ENCODE results near the gene SLC6A18.
"Not testable (repeated sequence)": the region's sequence is repeated elsewhere in the genome, so short reads cannot be mapped to it uniquely, and the experiment has no call there.

SLC6A18 gene

GRCh38 chr5:1222621-1223277, 2.4 kb upstream of the SLC6A18 start:
- H3K4me3 Mint-ChIP-seq = no peak overlapping the region
- H3K36me3 Mint-ChIP-seq (ENCODE audit: low read depth) = no peaks in the 10 kb centered on the region
- H3K4me1 Mint-ChIP-seq (ENCODE audit: low read depth) = peaks cover 3% of the 10 kb centered on the region
- H3K9me3 Mint-ChIP-seq = no peaks in the 10 kb centered on the region
- H3K27me3 Mint-ChIP-seq = no peaks in the 10 kb centered on the region
- DNase-seq = no peak
- no peak overlapping the region for H3K27ac Mint-ChIP-seq

DNA sequence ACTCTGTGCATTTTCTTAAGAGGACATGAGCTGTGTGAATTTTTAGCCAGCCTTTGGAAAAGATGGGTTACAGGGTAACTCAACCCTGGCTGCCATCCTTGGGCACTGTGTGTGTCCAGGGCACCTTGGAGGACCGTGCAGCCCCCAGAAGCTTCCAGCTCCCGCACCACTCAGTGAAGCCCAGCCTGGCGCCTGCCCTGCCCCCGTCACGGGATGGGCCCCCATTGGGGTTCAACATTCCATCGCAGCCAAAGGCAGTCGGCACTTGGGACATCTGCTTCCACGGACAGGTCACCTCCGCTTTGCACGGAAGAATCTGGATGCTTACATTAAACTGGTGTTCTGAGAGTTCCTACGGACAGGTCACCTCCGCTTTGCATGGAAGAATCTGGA, 1.9 kb upstream of the SLC6A18 start:
- Mint-ChIP-seq H3K36me3 (ENCODE audit: low read depth) (no peaks in the 10 kb centered on the region), H3K9me3 (no peaks in the 10 kb centered on the region), H3K27me3 (peaks cover 5% of the 10 kb centered on the region)

DNA sequence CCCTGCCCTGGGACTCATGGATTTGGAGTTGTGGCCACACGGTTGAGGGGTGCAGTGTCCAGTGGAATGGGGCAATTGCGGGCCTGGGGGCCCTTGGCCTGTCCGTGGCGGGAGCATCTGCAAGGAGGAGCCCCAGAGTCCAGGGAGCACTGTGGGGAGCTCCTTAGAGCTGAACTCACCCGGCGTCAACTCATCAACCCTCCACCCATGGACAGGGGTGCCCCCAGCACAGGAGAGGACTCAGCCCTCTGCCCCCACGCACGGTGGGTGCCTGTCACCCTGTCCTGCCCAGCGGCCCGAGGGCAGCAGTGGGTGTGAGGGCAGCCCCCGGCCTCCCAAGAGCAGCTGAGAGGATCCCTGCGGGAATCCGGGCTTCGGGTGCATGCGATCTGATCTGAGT, 550 bp upstream of the SLC6A18 start:
- peaks cover 17% of the 10 kb centered on the region for H3K27me3 Mint-ChIP-seq
- no peak for DNase-seq
- no peak overlapping the region for H3K27ac Mint-ChIP-seq
- peaks cover 8% of the 10 kb centered on the region for H3K4me1 Mint-ChIP-seq (ENCODE audit: low read depth)
- H3K4me3 Mint-ChIP-seq = no peak overlapping the region
- no peaks in the 10 kb centered on the region for H3K36me3 Mint-ChIP-seq (ENCODE audit: low read depth)
- no peaks in the 10 kb centered on the region for H3K9me3 Mint-ChIP-seq

More for the DNA sequence above, 1.9 kb upstream of the SLC6A18 start:
- H3K4me3 Mint-ChIP-seq = no peak overlapping the region
- peaks cover 3% of the 10 kb centered on the region for H3K4me1 Mint-ChIP-seq (ENCODE audit: low read depth)
- no peak for DNase-seq
- no peak overlapping the region for H3K27ac Mint-ChIP-seq

DNA sequence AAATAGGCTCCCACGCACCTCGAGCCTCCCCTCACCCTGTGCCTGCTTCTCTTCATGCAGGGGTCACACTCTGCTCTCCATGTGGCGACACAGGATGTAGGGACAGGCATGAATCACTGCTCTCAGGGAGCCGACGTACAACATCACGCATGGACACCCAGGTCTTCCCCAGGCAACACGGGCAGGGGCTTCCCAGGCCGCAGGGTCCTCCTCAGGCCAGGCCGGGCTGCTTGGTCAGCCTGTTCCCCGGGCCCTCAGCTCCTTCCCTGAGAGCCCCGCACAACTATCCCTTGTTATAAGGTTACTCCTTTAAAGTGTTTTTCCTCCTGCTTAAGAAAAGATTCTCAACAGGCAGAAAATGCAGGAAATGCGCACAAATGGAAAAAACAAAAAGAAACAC, 1.1 kb downstream of the SLC6A18 start:
- Mint-ChIP-seq H3K27me3 (peaks cover 20% of the 10 kb centered on the region), H3K4me1 (ENCODE audit: low read depth) (peaks cover 8% of the 10 kb centered on the region), H3K27ac (no peak overlapping the region), H3K36me3 (ENCODE audit: low read depth) (no peaks in the 10 kb centered on the region), H3K4me3 (no peak overlapping the region), H3K9me3 (no peaks in the 10 kb centered on the region)
- no peak for DNase-seq

- H3K27ac Mint-ChIP-seq = no peak overlapping the region
These were observed 1.8 kb downstream of the SLC6A18 start for GRCh38 chr5:1226839-1227581.

GRCh38 chr5:1227667-1228066, 2.5 kb downstream of the SLC6A18 start:
- no peak for DNase-seq
- Mint-ChIP-seq H3K4me3 (no peak overlapping the region), H3K27ac (no peak overlapping the region), H3K9me3 (no peaks in the 10 kb centered on the region), H3K4me1 (ENCODE audit: low read depth) (peaks cover 8% of the 10 kb centered on the region), H3K27me3 (peaks cover 20% of the 10 kb centered on the region), H3K36me3 (ENCODE audit: low read depth) (no peaks in the 10 kb centered on the region)

More at GRCh38 chr5:1226839-1227581, 1.8 kb downstream of the SLC6A18 start:
- no peak for DNase-seq
- Mint-ChIP-seq H3K4me1 (ENCODE audit: low read depth) (peaks cover 8% of the 10 kb centered on the region), H3K27me3 (peaks cover 20% of the 10 kb centered on the region), H3K36me3 (ENCODE audit: low read depth) (no peaks in the 10 kb centered on the region), H3K9me3 (no peaks in the 10 kb centered on the region), H3K4me3 (no peak overlapping the region)

DNA sequence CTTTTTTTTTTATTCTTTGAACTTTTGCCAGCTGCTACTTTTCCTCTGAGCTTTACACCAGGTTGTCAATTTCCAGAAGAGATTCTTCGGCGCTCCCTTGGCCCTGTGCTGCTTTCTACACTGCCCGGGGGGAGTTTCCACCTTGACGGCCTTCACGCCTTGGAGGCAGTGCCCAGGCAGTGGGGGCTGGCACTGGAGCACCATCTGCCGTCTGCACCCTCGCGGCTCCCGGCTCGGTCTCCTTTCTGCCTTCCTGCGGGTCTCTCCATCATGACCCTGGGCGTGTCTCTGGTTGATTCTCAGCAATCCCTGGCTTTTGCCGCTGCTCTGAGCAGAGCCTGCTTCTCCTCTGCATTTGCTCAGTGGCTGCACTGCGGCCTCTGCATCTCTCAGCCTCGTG, 2.9 kb downstream of the SLC6A18 start:
- Mint-ChIP-seq H3K4me1 (ENCODE audit: low read depth) (peaks cover 8% of the 10 kb centered on the region), H3K9me3 (no peaks in the 10 kb centered on the region), H3K27ac (no peak overlapping the region), H3K4me3 (no peak overlapping the region), H3K27me3 (peaks cover 20% of the 10 kb centered on the region), H3K36me3 (ENCODE audit: low read depth) (no peaks in the 10 kb centered on the region)
- no peak for DNase-seq

DNA sequence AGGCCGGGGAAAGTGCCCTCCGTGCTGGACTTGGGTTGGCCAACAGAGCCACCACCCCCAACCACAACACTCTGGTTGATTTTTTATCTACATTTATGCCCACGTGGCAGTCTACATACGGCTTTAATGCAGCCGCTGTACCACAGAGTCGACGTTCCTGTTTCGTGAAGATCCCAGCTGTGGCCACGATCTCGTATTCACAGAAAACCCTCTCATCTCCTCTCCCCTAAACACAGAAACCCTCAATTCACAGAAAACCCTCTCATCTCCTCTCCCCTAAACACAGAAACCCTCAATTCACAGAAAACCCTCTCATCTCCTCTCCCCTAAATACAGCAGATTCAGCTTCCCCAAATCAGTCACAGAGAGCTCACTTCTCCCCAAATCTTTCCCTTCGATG, 3.8 kb downstream of the SLC6A18 start:
- not testable (repeated sequence) for H3K4me1 Mint-ChIP-seq (ENCODE audit: low read depth); DNase-seq; H3K4me3 Mint-ChIP-seq; H3K9me3 Mint-ChIP-seq; H3K27ac Mint-ChIP-seq; H3K36me3 Mint-ChIP-seq (ENCODE audit: low read depth)
- H3K27me3 Mint-ChIP-seq = peaks cover 20% of the 10 kb centered on the region

- H3K36me3 Mint-ChIP-seq (ENCODE audit: low read depth) = no peaks in the 10 kb centered on the region
- H3K9me3 Mint-ChIP-seq = no peaks in the 10 kb centered on the region
- H3K27ac Mint-ChIP-seq = no peak overlapping the region
- peaks cover 8% of the 10 kb centered on the region for H3K4me1 Mint-ChIP-seq (ENCODE audit: low read depth)
- peaks cover 20% of the 10 kb centered on the region for H3K27me3 Mint-ChIP-seq
- no peak for DNase-seq
- H3K4me3 Mint-ChIP-seq = no peak overlapping the region
These were observed 4.6 kb downstream of the SLC6A18 start for GRCh38 chr5:1229822-1230221.

- peaks cover 20% of the 10 kb centered on the region for H3K27me3 Mint-ChIP-seq
- no peaks in the 10 kb centered on the region for H3K36me3 Mint-ChIP-seq (ENCODE audit: low read depth)
- no peak for DNase-seq
- H3K4me3 Mint-ChIP-seq = no peak overlapping the region
- H3K4me1 Mint-ChIP-seq (ENCODE audit: low read depth) = peaks cover 8% of the 10 kb centered on the region
- H3K27ac Mint-ChIP-seq = no peak overlapping the region
- peaks cover 1% of the 10 kb centered on the region for H3K9me3 Mint-ChIP-seq
These were observed 5.4 kb downstream of the SLC6A18 start for GRCh38 chr5:1230551-1230950.

DNA sequence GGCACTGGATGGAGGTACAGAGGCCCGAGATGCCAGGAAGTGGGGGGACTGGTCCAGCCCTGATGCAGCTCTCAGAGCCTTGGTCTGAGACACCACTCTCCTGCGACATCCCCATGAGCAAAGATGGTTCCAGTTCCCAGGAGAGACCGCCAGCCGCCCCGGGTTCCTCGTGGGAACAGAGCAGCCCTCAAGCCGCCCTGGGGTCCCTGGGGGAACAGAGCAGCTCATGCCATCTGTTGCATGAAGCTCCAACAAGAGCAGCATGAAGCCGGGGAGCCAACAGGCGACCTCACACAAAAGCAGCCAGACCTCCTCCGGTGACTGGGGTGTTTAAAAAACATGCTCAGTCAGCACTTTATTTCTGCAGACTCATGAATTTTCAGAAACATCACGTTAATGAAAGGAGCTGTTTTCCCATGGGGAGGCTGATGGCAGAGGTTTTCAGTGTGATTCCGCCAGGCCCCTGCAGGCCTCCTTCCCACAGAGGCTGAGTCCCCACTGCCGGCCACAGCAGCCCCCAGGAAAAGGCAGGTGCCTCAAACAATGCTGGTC, 6.2 kb downstream of the SLC6A18 start:
- peaks cover 20% of the 10 kb centered on the region for H3K27me3 Mint-ChIP-seq
- no peak for DNase-seq
- no peaks in the 10 kb centered on the region for H3K36me3 Mint-ChIP-seq (ENCODE audit: low read depth)
- H3K9me3 Mint-ChIP-seq = peaks cover 9% of the 10 kb centered on the region
- H3K27ac Mint-ChIP-seq = no peak overlapping the region
- H3K4me3 Mint-ChIP-seq = no peak overlapping the region
- peaks cover 8% of the 10 kb centered on the region for H3K4me1 Mint-ChIP-seq (ENCODE audit: low read depth)

GRCh38 chr5:1232780-1233179, 7.6 kb downstream of the SLC6A18 start:
- Mint-ChIP-seq H3K4me3 (no peak overlapping the region), H3K27me3 (peaks cover 20% of the 10 kb centered on the region), H3K4me1 (ENCODE audit: low read depth) (peaks cover 7% of the 10 kb centered on the region), H3K9me3 (peaks cover 11% of the 10 kb centered on the region), H3K36me3 (ENCODE audit: low read depth) (no peaks in the 10 kb centered on the region), H3K27ac (no peak overlapping the region)
- DNase-seq = no peak

DNA sequence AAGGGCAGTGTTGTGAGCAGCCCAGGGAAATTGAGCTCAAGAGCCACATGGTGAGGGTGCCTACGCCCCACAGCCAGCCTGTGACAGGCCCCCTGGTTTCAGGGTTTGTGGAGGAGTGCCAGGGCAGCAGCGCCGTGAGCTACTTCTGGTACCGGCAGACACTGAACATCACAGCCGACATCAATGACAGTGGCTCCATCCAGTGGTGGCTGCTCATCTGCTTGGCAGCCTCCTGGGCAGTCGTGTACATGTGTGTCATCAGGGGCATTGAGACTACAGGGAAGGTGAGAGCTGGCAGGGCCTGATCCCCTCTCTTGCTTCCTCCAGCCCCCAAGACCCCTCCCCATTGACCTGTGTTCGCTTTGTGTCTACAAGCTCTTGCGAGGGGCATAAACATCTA, 10.2 kb downstream of the SLC6A18 start:
- Mint-ChIP-seq H3K4me1 (ENCODE audit: low read depth) (no peaks in the 10 kb centered on the region), H3K9me3 (peaks cover 11% of the 10 kb centered on the region), H3K4me3 (no peak overlapping the region), H3K36me3 (ENCODE audit: low read depth) (no peaks in the 10 kb centered on the region), H3K27ac (no peak overlapping the region), H3K27me3 (peaks cover 2% of the 10 kb centered on the region)
- no peak for DNase-seq

DNA sequence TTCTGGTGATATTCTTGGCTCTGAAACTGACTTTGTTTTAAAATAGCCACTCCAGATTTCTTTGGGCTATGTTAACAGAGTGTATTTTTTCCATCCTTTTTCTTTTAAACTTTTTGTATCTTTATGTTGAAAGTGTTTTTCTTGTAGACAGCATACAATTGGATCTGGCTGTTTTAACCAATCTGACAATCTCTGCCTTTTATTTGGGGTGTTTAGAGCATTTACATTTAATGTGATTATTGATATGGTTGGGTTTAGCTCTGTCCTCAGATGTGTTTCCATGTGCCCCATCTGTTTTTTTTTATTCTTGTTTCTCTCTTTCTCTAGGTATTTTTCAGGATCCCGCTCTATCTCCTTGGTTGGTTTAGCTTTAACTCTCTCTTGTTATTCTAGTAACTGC, 10.7 kb downstream of the SLC6A18 start:
- no peak overlapping the region for H3K4me3 Mint-ChIP-seq
- no peak overlapping the region for H3K27ac Mint-ChIP-seq
- H3K27me3 Mint-ChIP-seq = no peaks in the 10 kb centered on the region
- no peak for DNase-seq
- H3K4me1 Mint-ChIP-seq (ENCODE audit: low read depth) = no peaks in the 10 kb centered on the region
- H3K9me3 Mint-ChIP-seq = peaks cover 11% of the 10 kb centered on the region
- no peaks in the 10 kb centered on the region for H3K36me3 Mint-ChIP-seq (ENCODE audit: low read depth)
